ENCODE data around the gene ZNF445.
"Not testable (repeated sequence)": the region's sequence is repeated elsewhere in the genome, so short reads cannot be mapped to it uniquely, and the experiment has no call there.

The ZNF445 gene

GRCh38 chr3:44474886-44475285 lies 2.6 kb downstream of the ZNF445 start:
- not testable (repeated sequence) for DNase-seq

GRCh38 chr3:44470430-44470829 lies 7.0 kb downstream of the ZNF445 start:
- DNase-seq = no peak

GRCh38 chr3:44469914-44470313 lies 7.6 kb downstream of the ZNF445 start:
- DNase-seq = no peak

- no peak for DNase-seq
These were observed 8.6 kb downstream of the ZNF445 start for GRCh38 chr3:44468572-44469520.

GRCh38 chr3:44468099-44468537 lies 9.4 kb downstream of the ZNF445 start:
- DNase-seq = not testable (repeated sequence)

GRCh38 chr3:44467241-44467640 lies 10.2 kb downstream of the ZNF445 start:
- no peak for DNase-seq

- not testable (repeated sequence) for DNase-seq
These were observed 12.6 kb downstream of the ZNF445 start for GRCh38 chr3:44464920-44465319.

GRCh38 chr3:44464509-44464908 lies 13.0 kb downstream of the ZNF445 start:
- DNase-seq = no peak

GRCh38 chr3:44460050-44460449 lies 17.4 kb downstream of the ZNF445 start:
- not testable (repeated sequence) for DNase-seq

- DNase-seq = no peak
These were observed 22.2 kb downstream of the ZNF445 start for GRCh38 chr3:44455318-44455717.

GRCh38 chr3:44454258-44454657 lies 23.2 kb downstream of the ZNF445 start:
- no peak for DNase-seq

- DNase-seq = no peak
These were observed 26.0 kb downstream of the ZNF445 start for GRCh38 chr3:44451441-44451840.

GRCh38 chr3:44446929-44447328 lies 30.5 kb downstream of the ZNF445 start:
- DNase-seq = no peak

GRCh38 chr3:44445786-44446185 lies 31.7 kb downstream of the ZNF445 start:
- no peak for DNase-seq

GRCh38 chr3:44444896-44445691 lies 32.4 kb downstream of the ZNF445 start:
- DNase-seq = no peak

- DNase-seq = no peak
These were observed 33.0 kb downstream of the ZNF445 start for GRCh38 chr3:44444437-44444836.

GRCh38 chr3:44442596-44443309 lies 34.7 kb downstream of the ZNF445 start:
- DNase-seq = no peak

- peak; percentile 99 for DNase-seq
These were observed 37.8 kb downstream of the ZNF445 start for GRCh38 chr3:44439499-44440295.

- DNase-seq = no peak
These were observed 39.7 kb downstream of the ZNF445 start for GRCh38 chr3:44437800-44438199.

- no peak for DNase-seq
These were observed 41.3 kb downstream of the ZNF445 start for GRCh38 chr3:44436181-44436580.

- DNase-seq = no peak
These were observed 42.5 kb downstream of the ZNF445 start for GRCh38 chr3:44434834-44435510.

GRCh38 chr3:44430466-44430865 lies 47.0 kb downstream of the ZNF445 start:
- no peak for DNase-seq

All from SIG-M5 (cell line).